Psoas muscle (tissue), 8 donors: ENCODE measurements around the gene SRPK2. TPM values are rescaled to one million over a fixed set of nuclear protein-coding genes. Genes with fewer than 3 reads are reported as not detected.
"Not testable (repeated sequence)": the region's sequence is repeated elsewhere in the genome, so short reads cannot be mapped to it uniquely, and the experiment has no call there.

Source experiments
- ATAC-seq, 4 donors: fragments of 200-7000 bp; cut with Tn5 transposase; one replicate each; pipeline ENCODE4 v1.9.1; 2020; ENCODE audit warnings: moderate library complexity in 3 of 4, mild to moderate bottlenecking in 2 of 4
- DNase-seq, 2 donors: peaks; one replicate each; pipeline ENCODE4 v3.0.0-alpha.2; 2020
- H3K27ac ChIP-seq: fragments of 200-600 bp; one replicate; pipeline ENCODE4 v1.8.0; 2022
- H3K27me3 ChIP-seq, 3 donors: fragments of 200-600 bp in 1 of 3; one replicate each; pipeline versions ENCODE4 v1.6.1 to v1.8.0; 2013 to 2022; ENCODE audit warnings: low read length in 2 of 3, mild to moderate bottlenecking in 2 of 3, moderate library complexity in 1 of 3; ENCODE audit not compliant: insufficient read depth in 3 of 3
- H3K36me3 ChIP-seq, 2 donors: fragments of 200-600 bp in 1 of 2; one replicate each; pipeline versions ENCODE4 v1.6.1 to v1.8.0; 2013 to 2022; ENCODE audit warnings: low read depth in 1 of 2, mild to moderate bottlenecking in 1 of 2, moderate library complexity in 1 of 2; ENCODE audit not compliant: insufficient read depth in 1 of 2
- H3K4me1 ChIP-seq: fragments of 200-600 bp; one replicate; pipeline ENCODE4 v1.8.0; 2022
- H3K4me3 ChIP-seq: fragments of 200-600 bp; one replicate; pipeline ENCODE4 v1.8.0; 2022; ENCODE audit warnings: mild to moderate bottlenecking
- H3K9me3 ChIP-seq: fragments of 200-600 bp; one replicate; pipeline ENCODE4 v1.8.0; 2022
- CTCF ChIP-seq: fragments of 200-600 bp; IDR thresholded peaks from one replicate; pipeline ENCODE4 v1.8.0; 2022; ENCODE audit warnings: antibody characterized with exemption
- WGBS, 3 donors: extraction: QIAGEN DNeasy Blood & Tissue Kit; methylation state at CpG; one replicate each; pipeline versions ENCODE4 v1.1.6 to v1.1.7; 2013; 5-methylcytosine and 5-hydroxymethylcytosine counted together
- intact Hi-C, 2 donors: fragments of 100-400 bp; cut with DNase I; formaldehyde crosslinking; loops; one replicate each; pipeline versions ENCODE4 v1.11.0 to v1.14.2; 2022
- polyA plus RNA-seq, 3 donors: library from polyadenylated mRNA; stranded (reverse); fragments of 200-250 nt; gene quantifications; one replicate each; pipeline ENCODE4 v1.2.3, GENCODE V29; 2013
- total RNA-seq, 4 donors: library from RNA; stranded (reverse); fragmentation: NEBNext Ultra II Directional in 2 of 4; extraction: Animal tissue kit (Norgen Biotek cat#: 25700) in 2 of 4; gene quantifications; one replicate each; pipeline versions ENCODE4 v1.2.1 to v1.2.4, GENCODE V29; 2021 to 2023
- donor health status: healthy with polysubstance abuse.
- donor health status: DM: no; HTN: no; CAD: no; lungs with moderate emphysema.
- donor health status: Bipolar disorder and iron deficiency.
- donor health status: healthy.
- donor health status: DM: yes; HTN: yes; CAD: no.
- donor health status: DM: no; HTN: no; CAD: no.
- donor health status: DM: no; HTN: no; CAD: no.
- donor health status: DM: yes; HTN: yes; CAD: no.

Gene SRPK2
- total and polyA plus RNA-seq, 7 donors, result 12.7 to 51.3 (median 33.2) TPM

- H3K27ac ChIP-seq, result no peak overlapping the region
- 87 to 92% (median 88%) methylated on average over 4 of the region's 4 CpGs for WGBS, 3 donors
- no peaks in the 10 kb centered on the region for H3K27me3 ChIP-seq
- H3K36me3 ChIP-seq, result no peaks in the 10 kb centered on the region
- H3K9me3 ChIP-seq, result no peaks in the 10 kb centered on the region
- intact Hi-C loops, result no loop called here
- DNase-seq (no peak), ATAC-seq (no peak)
- H3K4me1 ChIP-seq, result peaks cover 13% of the 10 kb centered on the region
- H3K4me3 ChIP-seq, result no peak overlapping the region
- no peak for TF ChIP-seq CTCF
These were observed 90.3 kb downstream of the SRPK2 start for GRCh38 chr7:105298439-105298894.

GRCh38 chr7:105297985-105298384 is 90.7 kb downstream of the SRPK2 start:
- no peak for DNase-seq
- Histone ChIP-seq H3K27me3 (no peaks in the 10 kb centered on the region), H3K27ac (no peak overlapping the region), H3K4me3 (no peak overlapping the region), H3K36me3 (no peaks in the 10 kb centered on the region), H3K4me1 (peaks cover 13% of the 10 kb centered on the region), H3K9me3 (no peaks in the 10 kb centered on the region)
- 93 to 98% (median 97%) methylated on average over 2 of the region's 2 CpGs for WGBS, 3 donors
- intact Hi-C loops, result no loop called here
- no peak for ATAC-seq
- TF ChIP-seq CTCF, result no peak

- intact Hi-C loops, result no loop called here
- Histone ChIP-seq H3K27me3 (no peaks in the 10 kb centered on the region), H3K36me3 (no peaks in the 10 kb centered on the region), H3K4me3 (no peak overlapping the region), H3K4me1 (peaks cover 13% of the 10 kb centered on the region), H3K9me3 (no peaks in the 10 kb centered on the region), H3K27ac (no peak overlapping the region)
- ATAC-seq (no peak), DNase-seq (no peak)
- TF ChIP-seq CTCF, result no peak
- WGBS, 3 donors, result 94 to 97% (median 94%) methylated on average over 5 of the region's 5 CpGs
These were observed 91.4 kb downstream of the SRPK2 start for GRCh38 chr7:105297309-105297708.

GRCh38 chr7:105296491-105296890 is 92.2 kb downstream of the SRPK2 start:
- no peak overlapping the region for H3K27ac ChIP-seq
- no peak overlapping the region for H3K4me3 ChIP-seq
- no peak for ATAC-seq
- H3K9me3 ChIP-seq, result no peaks in the 10 kb centered on the region
- no peak for DNase-seq
- H3K27me3 ChIP-seq, result no peaks in the 10 kb centered on the region
- no peak for TF ChIP-seq CTCF
- H3K36me3 ChIP-seq, result no peaks in the 10 kb centered on the region
- intact Hi-C loops, result no loop called here
- peaks cover 13% of the 10 kb centered on the region for H3K4me1 ChIP-seq

GRCh38 chr7:105295596-105296352 is 92.9 kb downstream of the SRPK2 start:
- WGBS, 3 donors, result 94 to 97% (median 95%) methylated on average over 1 of the region's 1 CpG
- no peaks in the 10 kb centered on the region for H3K36me3 ChIP-seq
- intact Hi-C loops, result no loop called here
- H3K4me1 ChIP-seq, result peaks cover 13% of the 10 kb centered on the region
- no peaks in the 10 kb centered on the region for H3K9me3 ChIP-seq
- H3K4me3 ChIP-seq, result no peak overlapping the region
- no peak for TF ChIP-seq CTCF
- ATAC-seq (no peak), DNase-seq (no peak)
- H3K27ac ChIP-seq, result no peak overlapping the region
- H3K27me3 ChIP-seq, result no peaks in the 10 kb centered on the region

- H3K4me3 ChIP-seq, H3K27me3 ChIP-seq, intact Hi-C loops, H3K9me3 ChIP-seq, DNase-seq, H3K36me3 ChIP-seq: not testable (repeated sequence)
- peaks cover 13% of the 10 kb centered on the region for H3K4me1 ChIP-seq
- peak overlapping the region; percentile 59 for H3K27ac ChIP-seq
- 41 to 73% (median 46%) methylated on average over 6 of the region's 6 CpGs for WGBS, 3 donors
- ATAC-seq, result peak in 3 of 4 donors; percentile 54 to 82 (median 73)
These were observed 94.2 kb downstream of the SRPK2 start for GRCh38 chr7:105294482-105294881.
